GM12878 (cell line): Measurements from ENCODE around the gene ADISSP. TPM values are rescaled to one million over a fixed set of nuclear protein-coding genes. Genes with fewer than 3 reads are reported as not detected.

Experiments used
- ATAC-seq: fragments of 200-7000 bp; cut with Tn5 transposase; 3 replicates; pipeline ENCODE4 v1.9.1; 2020; ENCODE audit warnings: mild to moderate bottlenecking, moderate library complexity
- BruUV-seq: library from RNA; stranded (reverse); fragments of 400-500 nt; replicated peaks from 2 replicates; lab custom pipeline; 2021; lab: Mats Ljungman, UMichigan
- CTCF ChIA-PET: fragments of 300-600 bp; sonication (Branson Sonifier 250); formaldehyde crosslinking; extraction: SDS; loops from one replicate; lab custom pipeline; 2021; ENCODE audit warnings: inconsistent platforms; lab: Yijun Ruan, JAX
- POLR2A ChIA-PET: fragments of 350-600 bp; formaldehyde crosslinking; extraction: SDS; loops from one replicate; lab custom pipeline; 2021; ENCODE audit warnings: inconsistent platforms; lab: Charles Lee
- RAD21 ChIA-PET: fragments of 300-600 bp; sonication (Branson Sonifier 250); formaldehyde crosslinking; loops from one replicate; lab custom pipeline; 2023; ENCODE audit warnings: antibody characterized with exemption; ENCODE audit not compliant: unreplicated experiment; lab: Charles Lee
- SMC1A ChIA-PET: fragments of 300-600 bp; sonication (Branson Sonifier 250); formaldehyde crosslinking; loops from one replicate; lab custom pipeline; 2023; ENCODE audit not compliant: unreplicated experiment, uncharacterized antibody; lab: Charles Lee
- DNase-seq: peaks from one replicate; pipeline ENCODE4 v3.0.0-alpha.2; 2011; ENCODE audit warnings: low read depth, low spot score
- FAIRE-seq: peaks from 3 replicates; lab custom pipeline; 2011; peaks lifted over from hg19 to GRCh38; lab: Jason Lieb, UNC
- H2AFZ ChIP-seq: 2 replicates; pipeline ENCODE4 v1.6.0; 2011; ENCODE audit warnings: low read depth, low read length, control low read depth; ENCODE audit not compliant: control insufficient read depth
- H3K27ac ChIP-seq: 2 replicates; pipeline ENCODE4 v1.5.1; 2011; ENCODE audit warnings: control low read depth; ENCODE audit not compliant: control insufficient read depth, insufficient read depth
- H3K27me3 ChIP-seq, 2 experiments: replicated peaks in 1 of 2; 2 replicates each; pipeline versions ENCODE4 v1.6.0 to v1.6.1; 2011; ENCODE audit warnings: low read length in 1 of 2; ENCODE audit not compliant: control insufficient read depth in 2 of 2, insufficient read depth in 2 of 2
- H3K36me3 ChIP-seq, 2 experiments: 2 replicates each; pipeline ENCODE4 v1.5.1; 2011; ENCODE audit warnings: low read length in 1 of 2; ENCODE audit not compliant: control insufficient read depth in 2 of 2, insufficient read depth in 2 of 2
- H3K4me1 ChIP-seq: 2 replicates; pipeline ENCODE4 v1.6.1; 2011; ENCODE audit warnings: mild to moderate bottlenecking, low read length, moderate library complexity, mixed read lengths; ENCODE audit not compliant: control insufficient read depth, insufficient read depth
- H3K4me2 ChIP-seq: 2 replicates; pipeline ENCODE4 v1.6.0; 2011; ENCODE audit warnings: control low read depth; ENCODE audit not compliant: control insufficient read depth, insufficient read depth
- H3K4me3 ChIP-seq: fragments of 200-600 bp; sonication (generic); 2 replicates; pipeline ENCODE4 v1.5.1; 2016
- H3K79me2 ChIP-seq: 2 replicates; pipeline ENCODE4 v1.6.0; 2011; ENCODE audit warnings: low read length; ENCODE audit not compliant: control insufficient read depth, insufficient read depth
- H3K9ac ChIP-seq: 2 replicates; pipeline ENCODE4 v1.8.0; 2011; ENCODE audit warnings: low read length, control low read depth, mixed read lengths; ENCODE audit not compliant: control insufficient read depth, insufficient read depth
- H3K9me3 ChIP-seq: replicated peaks from 3 replicates; pipeline ENCODE4 v1.5.1; 2011; ENCODE audit warnings: mild to moderate bottlenecking, low read length; ENCODE audit not compliant: control insufficient read depth, insufficient read depth
- H4K20me1 ChIP-seq: 2 replicates; pipeline ENCODE4 v1.6.0; 2011; ENCODE audit not compliant: control insufficient read depth, insufficient read depth
- ASH2L ChIP-seq: fragments of 300-600, 200-600 bp; sonication (generic); IDR thresholded peaks from 2 replicates; pipeline ENCODE4 v1.6.1; 2017; ENCODE audit warnings: low read depth, mild to moderate bottlenecking, borderline replicate concordance
- ATF3 ChIP-seq: IDR thresholded peaks from 2 replicates; pipeline ENCODE4 v1.6.1; 2011; ENCODE audit warnings: low read depth, mild to moderate bottlenecking, low read length, moderate library complexity, borderline replicate concordance; ENCODE audit errors: extremely low read depth
- BRCA1 ChIP-seq: IDR thresholded peaks from 2 replicates; pipeline ENCODE4 v1.6.1; 2011; ENCODE audit warnings: low read depth, low read length, improper control_type of control experiment
- CEBPB ChIP-seq, 2 experiments: fragments of 150-350 bp in 1 of 2; IDR thresholded peaks; 2 replicates each; pipeline ENCODE4 v1.6.1; 2012 to 2014; ENCODE audit warnings: low read depth in 2 of 2, low read length in 2 of 2, borderline replicate concordance in 1 of 2, inconsistent platforms in 1 of 2
- IKZF1 ChIP-seq: fragments of 450-650 bp; conservative IDR thresholded peaks from 2 replicates; pipeline ENCODE4 v1.6.1; 2017; ENCODE audit warnings: antibody characterized with exemption, mild to moderate bottlenecking
- IRF3 ChIP-seq: fragments of 450-650 bp; IDR thresholded peaks from 2 replicates; pipeline ENCODE4 v1.6.1; 2014; ENCODE audit warnings: mild to moderate bottlenecking
- POU2F2 ChIP-seq: IDR thresholded peaks from 3 replicates; pipeline ENCODE4 v1.6.1; 2011; ENCODE audit warnings: low read depth, mild to moderate bottlenecking, low read length, borderline replicate concordance
- TCF7 ChIP-seq: IDR thresholded peaks from 2 replicates; pipeline ENCODE4 v1.6.1; 2014; ENCODE audit warnings: antibody characterized with exemption, borderline replicate concordance
- ZNF622 ChIP-seq: fragments of 450-650 bp; IDR thresholded peaks from 2 replicates; pipeline ENCODE4 v1.6.1; 2017; ENCODE audit warnings: mild to moderate bottlenecking, inconsistent platforms
- WGBS: methylation state at CpG from one replicate; pipeline ENCODE4 v1.1.6; 2016; ENCODE audit warnings: low lambda C conversion rate; ENCODE audit not compliant: insufficient replicate concordance, insufficient coverage; ENCODE audit errors: missing lambda C conversion rate; 5-methylcytosine and 5-hydroxymethylcytosine counted together
- in situ Hi-C: fragments of 300-500 bp; cut with MboI; formaldehyde crosslinking; loops from 9 replicates; pipeline ENCODE4 v1.14.3; 2018; ENCODE audit warnings: mixed read lengths
- intact Hi-C: fragments of 100-400 bp; cut with micrococcal nuclease; formaldehyde crosslinking; loops from one replicate; pipeline ENCODE4 v1.14.2; 2022; ENCODE audit not compliant: unreplicated experiment
- polyA plus RNA-seq, 11 experiments: library from polyadenylated mRNA; depleted of rRNA in 4 of 11; unstranded in 6 of 11; stranded (reverse) in 5 of 11; fragments of >200 nt; fragmentation: Nextera tagmentation in 4 of 11; fragmentation: Illumina TruSeq in 1 of 11; extraction: Ambion mirVana in 4 of 11; extraction: Trizol in 1 of 11; gene quantifications; 1 replicate in 1 of 11; 2 replicates in 10 of 11; pipeline versions ENCODE4 v1.2.1 to v1.2.3, GENCODE V29; 2011 to 2016; ENCODE audit warnings: inconsistent platforms in 2 of 11, missing spikeins in 2 of 11, low read depth in 1 of 11
- total RNA-seq, 4 experiments: library from RNA; depleted of rRNA in 3 of 4; stranded (reverse); fragments of >200 nt in 3 of 4; fragmentation: Illumina TruSeq in 1 of 4; extraction: Trizol in 1 of 4; gene quantifications; 2 replicates each; pipeline versions ENCODE4 v1.2.1 to v1.2.3, GENCODE V29; 2013 to 2021

Gene ADISSP
- total and polyA plus RNA-seq, 10 of the 15 experiments (the other 5 are each of a cell fraction or from before 2014, with no cell fraction given), result 0.80 to 96.3 (median 38.6) TPM

- SMC1A ChIA-PET, result no interaction called here
- Histone ChIP-seq H3K27ac (no peak overlapping the region), H3K79me2 (peaks cover 14% of the 10 kb centered on the region), H3K27me3 (no peaks in the 10 kb centered on the region), H3K9ac (no peak overlapping the region), H3K4me1 (peaks cover 17% of the 10 kb centered on the region), H3K36me3 (no peaks in the 10 kb centered on the region), H2AFZ (no peak overlapping the region), H3K4me2 (peak overlapping the region; percentile 72)
- FAIRE-seq (no peak), ATAC-seq (no peak), DNase-seq (no peak)
- BruUV-seq, result no TSS peak
- intact Hi-C loops, result loop anchor here (5.0 to 10.0 kb wide), 3 partner anchors 68 to 297 kb away; partner anchors contain the start of gene RNF24
- in situ Hi-C loops, result loop anchor here (5.0 kb wide), 1 partner anchor 302 kb away; no protein-coding TSS in a partner anchor
- TF ChIP-seq ATF3, result no peak
- TF ChIP-seq BRCA1, result no peak
- TF ChIP-seq CEBPB (IDR thresholded peaks at IDR 0.05; ENCODE audit: borderline replicate concordance in 1 of 2, low read depth in 2 of 2, low read length in 2 of 2), result no peak
- TF ChIP-seq TCF7, result no peak
- TF ChIP-seq ZNF622, result no peak
- no peak for TF ChIP-seq IKZF1
- no peak for TF ChIP-seq ASH2L
- TF ChIP-seq POU2F2, result no peak
- no peak for TF ChIP-seq IRF3
- TF ChIP-seq, all 136 proteins: peak for 0
- RAD21 ChIA-PET, result interaction anchor here (3.2 kb wide), 1 partner anchor 36 kb away, joined by 26 read pairs; the partner anchor contains the start of gene AP5S1
- Histone ChIP-seq H3K4me3 (no peak overlapping the region), H4K20me1 (no peaks in the 10 kb centered on the region), H3K9me3 (no peaks in the 10 kb centered on the region)
- POLR2A ChIA-PET, result no interaction called here
- CTCF ChIA-PET, result interaction anchor here (0.5 kb wide), 1 partner anchor 18 kb away, joined by 3 read pairs; no protein-coding TSS in a partner anchor
- 85% methylated on average over 6 of the region's 6 CpGs for WGBS
These were observed 17.3 kb upstream of the ADISSP start for GRCh38 chr20:3784863-3785239.
